WTC11 (cell line): Measurements from ENCODE around the gene ZNF185. TPM values are rescaled to one million over a fixed set of nuclear protein-coding genes. Genes with fewer than 3 reads are reported as not detected.

Source experiments
- ATAC-seq: fragments of 200-7000 bp; cut with Tn5 transposase; 2 replicates; pipeline ENCODE4 v1.10.0; 2021; ENCODE audit warnings: mild to moderate bottlenecking, moderate library complexity
- CTCF ChIA-PET: fragments of 300-600 bp; sonication (Branson Sonifier 250); formaldehyde crosslinking; loops from one replicate; lab custom pipeline; 2021; ENCODE audit warnings: antibody characterized with exemption; lab: Charles Lee
- POLR2A ChIA-PET: fragments of 350-600 bp; sonication (Branson Sonifier 250); formaldehyde crosslinking; loops from one replicate; lab custom pipeline; 2021; ENCODE audit warnings: antibody characterized with exemption; lab: Charles Lee
- DNase-seq: peaks from one replicate; pipeline ENCODE4 v3.0.0; 2021; ENCODE audit warnings: low spot score
- H3K27ac Mint-ChIP-seq: 2 replicates; pipeline ENCODE4 v1.8.0; 2021; ENCODE audit warnings: mixed read lengths
- H3K27me3 Mint-ChIP-seq: 2 replicates; pipeline ENCODE4 v1.8.0; 2021; ENCODE audit warnings: low read depth, mild to moderate bottlenecking, moderate library complexity, mixed read lengths
- H3K36me3 Mint-ChIP-seq: 2 replicates; pipeline ENCODE4 v1.8.0; 2021; ENCODE audit warnings: mixed read lengths
- H3K4me1 Mint-ChIP-seq: 2 replicates; pipeline ENCODE4 v1.8.0; 2022; ENCODE audit warnings: mixed read lengths
- H3K4me3 Mint-ChIP-seq: 2 replicates; pipeline ENCODE4 v1.8.0; 2021; ENCODE audit warnings: mild to moderate bottlenecking, moderate library complexity, mixed read lengths
- H3K9me3 Mint-ChIP-seq: 2 replicates; pipeline ENCODE4 v1.8.0; 2021; ENCODE audit warnings: mixed read lengths
- FOXP1 ChIP-seq: sonication (generic); formaldehyde crosslinking; IDR thresholded peaks from 2 replicates; pipeline ENCODE4 v1.8.0; 2022; ENCODE audit warnings: missing genetic modification reagents, mild to moderate bottlenecking, moderate library complexity, borderline replicate concordance
- GABPB1 ChIP-seq: sonication (generic); formaldehyde crosslinking; IDR thresholded peaks from 2 replicates; pipeline ENCODE4 v1.8.1; 2023; ENCODE audit warnings: mild to moderate bottlenecking, missing genetic modification reagents
- JUN ChIP-seq: sonication (generic); formaldehyde crosslinking; IDR thresholded peaks from 2 replicates; pipeline ENCODE4 v1.8.0; 2023; ENCODE audit warnings: mild to moderate bottlenecking, missing genetic modification reagents
- NR2C2 ChIP-seq: sonication (generic); formaldehyde crosslinking; IDR thresholded peaks from 2 replicates; pipeline ENCODE4 v1.8.0; 2022; ENCODE audit warnings: mild to moderate bottlenecking, missing genetic modification reagents
- SMAD4 ChIP-seq: sonication (generic); formaldehyde crosslinking; IDR thresholded peaks from 2 replicates; pipeline ENCODE4 v1.8.0; 2022; ENCODE audit warnings: mild to moderate bottlenecking, missing genetic modification reagents
- ZNF263 ChIP-seq: sonication (generic); formaldehyde crosslinking; IDR thresholded peaks from 2 replicates; pipeline ENCODE4 v1.8.1; 2022; ENCODE audit warnings: low read depth, mild to moderate bottlenecking, moderate library complexity, missing genetic modification reagents
- ZNF317 ChIP-seq: sonication (generic); formaldehyde crosslinking; IDR thresholded peaks from 2 replicates; pipeline ENCODE4 v1.8.1; 2023; ENCODE audit warnings: low read depth, mild to moderate bottlenecking, moderate library complexity, missing genetic modification reagents, borderline replicate concordance
- ZNF423 ChIP-seq: fragments of 250-450 bp; sonication (Bioruptor Pico); IDR thresholded peaks from 2 replicates; pipeline ENCODE4 v2.1.2; 2022; ENCODE audit warnings: mild to moderate bottlenecking, moderate library complexity
- total RNA-seq: library from RNA; stranded (reverse); gene quantifications from 3 replicates; pipeline ENCODE4 v1.2.3, GENCODE V29; 2021
- TF ChIP-seq, protein P1 (sequence below): fragments of 250-450 bp; sonication (Bioruptor Pico); IDR thresholded peaks from 2 replicates; pipeline ENCODE4 v1.9.0; 2021; ENCODE audit warnings: mild to moderate bottlenecking, borderline replicate concordance
- TF ChIP-seq, protein P2 (sequence below): sonication (generic); formaldehyde crosslinking; IDR thresholded peaks from 2 replicates; pipeline ENCODE4 v1.8.1; 2023; ENCODE audit warnings: mild to moderate bottlenecking, missing genetic modification reagents, moderate library complexity
- TF ChIP-seq, protein P3 (sequence below): sonication (generic); formaldehyde crosslinking; IDR thresholded peaks from 2 replicates; pipeline ENCODE4 v1.8.1; 2022; ENCODE audit warnings: mild to moderate bottlenecking, moderate library complexity, missing genetic modification reagents
- TF ChIP-seq, protein P4 (sequence below): sonication (generic); formaldehyde crosslinking; IDR thresholded peaks from 2 replicates; pipeline ENCODE4 v1.8.0; 2022; ENCODE audit warnings: mild to moderate bottlenecking, missing genetic modification reagents
- TF ChIP-seq, protein P5 (sequence below): sonication (generic); formaldehyde crosslinking; IDR thresholded peaks from 2 replicates; pipeline ENCODE4 v1.8.0; 2023; ENCODE audit warnings: missing genetic modification reagents
- TF ChIP-seq, protein P6 (sequence below): sonication (generic); formaldehyde crosslinking; IDR thresholded peaks from 2 replicates; pipeline ENCODE4 v1.8.0; 2022; ENCODE audit warnings: mild to moderate bottlenecking, missing genetic modification reagents
- TF ChIP-seq, protein P7 (sequence below): sonication (generic); formaldehyde crosslinking; IDR thresholded peaks from 2 replicates; pipeline ENCODE4 v1.8.1; 2022; ENCODE audit warnings: low read depth, mild to moderate bottlenecking, moderate library complexity, missing genetic modification reagents, borderline replicate concordance
- TF ChIP-seq, protein P8 (sequence below): sonication (generic); formaldehyde crosslinking; IDR thresholded peaks from 2 replicates; pipeline ENCODE4 v1.8.1; 2022; ENCODE audit warnings: mild to moderate bottlenecking, missing genetic modification reagents, moderate library complexity, borderline replicate concordance
- TF ChIP-seq, protein P9 (sequence below): fragments of 250-450 bp; sonication (Bioruptor Pico); IDR thresholded peaks from 2 replicates; pipeline ENCODE4 v1.9.0; 2021; ENCODE audit warnings: mild to moderate bottlenecking

The ZNF185 gene
- total RNA-seq, 1 experiment from 2014 or later = 8.2 TPM

DNA sequence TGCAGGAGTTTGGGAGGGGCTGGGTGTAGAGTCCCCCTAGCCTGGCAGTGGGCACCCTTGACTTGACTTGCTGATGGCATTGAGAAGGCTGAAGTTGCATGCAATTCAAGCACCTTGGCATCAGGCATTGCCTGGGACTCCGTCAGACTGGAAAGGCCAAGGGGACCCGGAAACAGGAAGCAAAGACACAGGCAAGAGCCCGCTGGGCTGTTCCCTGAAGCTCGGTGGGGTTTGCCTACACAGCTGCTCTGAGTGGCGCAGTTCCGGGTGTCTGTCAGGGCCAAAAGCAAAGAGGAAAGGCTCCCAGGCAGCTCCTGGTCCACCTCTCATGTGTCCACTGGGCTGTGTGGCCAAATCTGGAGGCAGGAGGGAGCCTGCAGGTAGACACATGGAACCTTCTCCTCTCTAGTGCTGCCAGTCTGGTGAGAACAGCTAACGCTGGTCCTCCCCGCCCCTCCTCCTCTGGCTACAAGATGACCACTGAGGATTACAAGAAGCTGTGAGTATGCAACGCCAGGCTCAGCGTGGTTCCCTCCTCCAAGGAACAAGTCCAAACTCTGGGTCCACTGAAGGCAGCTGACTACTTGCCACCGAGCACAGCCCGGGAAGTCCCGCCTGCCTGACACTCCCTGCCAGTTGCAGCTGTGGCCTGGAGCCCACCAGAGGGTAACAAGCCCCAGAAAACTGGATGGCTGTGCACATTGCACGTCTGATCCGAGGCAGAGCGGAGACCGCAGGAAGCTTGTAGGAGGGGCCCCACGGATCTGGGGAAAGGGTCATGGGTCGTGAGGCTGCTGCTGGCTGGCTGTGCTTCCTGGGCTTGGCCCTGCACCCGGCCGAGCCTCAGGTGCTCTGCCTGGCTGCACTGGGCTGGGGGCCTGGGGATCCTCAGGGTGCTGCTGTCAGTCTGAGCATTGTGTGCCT lies 20.1 kb downstream of the ZNF185 start (continued):
- TF ChIP-seq, protein P1, sequence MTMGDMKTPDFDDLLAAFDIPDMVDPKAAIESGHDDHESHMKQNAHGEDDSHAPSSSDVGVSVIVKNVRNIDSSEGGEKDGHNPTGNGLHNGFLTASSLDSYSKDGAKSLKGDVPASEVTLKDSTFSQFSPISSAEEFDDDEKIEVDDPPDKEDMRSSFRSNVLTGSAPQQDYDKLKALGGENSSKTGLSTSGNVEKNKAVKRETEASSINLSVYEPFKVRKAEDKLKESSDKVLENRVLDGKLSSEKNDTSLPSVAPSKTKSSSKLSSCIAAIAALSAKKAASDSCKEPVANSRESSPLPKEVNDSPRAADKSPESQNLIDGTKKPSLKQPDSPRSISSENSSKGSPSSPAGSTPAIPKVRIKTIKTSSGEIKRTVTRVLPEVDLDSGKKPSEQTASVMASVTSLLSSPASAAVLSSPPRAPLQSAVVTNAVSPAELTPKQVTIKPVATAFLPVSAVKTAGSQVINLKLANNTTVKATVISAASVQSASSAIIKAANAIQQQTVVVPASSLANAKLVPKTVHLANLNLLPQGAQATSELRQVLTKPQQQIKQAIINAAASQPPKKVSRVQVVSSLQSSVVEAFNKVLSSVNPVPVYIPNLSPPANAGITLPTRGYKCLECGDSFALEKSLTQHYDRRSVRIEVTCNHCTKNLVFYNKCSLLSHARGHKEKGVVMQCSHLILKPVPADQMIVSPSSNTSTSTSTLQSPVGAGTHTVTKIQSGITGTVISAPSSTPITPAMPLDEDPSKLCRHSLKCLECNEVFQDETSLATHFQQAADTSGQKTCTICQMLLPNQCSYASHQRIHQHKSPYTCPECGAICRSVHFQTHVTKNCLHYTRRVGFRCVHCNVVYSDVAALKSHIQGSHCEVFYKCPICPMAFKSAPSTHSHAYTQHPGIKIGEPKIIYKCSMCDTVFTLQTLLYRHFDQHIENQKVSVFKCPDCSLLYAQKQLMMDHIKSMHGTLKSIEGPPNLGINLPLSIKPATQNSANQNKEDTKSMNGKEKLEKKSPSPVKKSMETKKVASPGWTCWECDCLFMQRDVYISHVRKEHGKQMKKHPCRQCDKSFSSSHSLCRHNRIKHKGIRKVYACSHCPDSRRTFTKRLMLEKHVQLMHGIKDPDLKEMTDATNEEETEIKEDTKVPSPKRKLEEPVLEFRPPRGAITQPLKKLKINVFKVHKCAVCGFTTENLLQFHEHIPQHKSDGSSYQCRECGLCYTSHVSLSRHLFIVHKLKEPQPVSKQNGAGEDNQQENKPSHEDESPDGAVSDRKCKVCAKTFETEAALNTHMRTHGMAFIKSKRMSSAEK (CRISPR knock-in tag) = no peak
- TF ChIP-seq ZNF263 (CRISPR knock-in tag) (no peak), SMAD4 (CRISPR knock-in tag) (no peak), JUN (CRISPR knock-in tag) (no peak), ZNF423 (CRISPR knock-in tag) (no peak), ZNF317 (no peak)
- TF ChIP-seq, protein P2, sequence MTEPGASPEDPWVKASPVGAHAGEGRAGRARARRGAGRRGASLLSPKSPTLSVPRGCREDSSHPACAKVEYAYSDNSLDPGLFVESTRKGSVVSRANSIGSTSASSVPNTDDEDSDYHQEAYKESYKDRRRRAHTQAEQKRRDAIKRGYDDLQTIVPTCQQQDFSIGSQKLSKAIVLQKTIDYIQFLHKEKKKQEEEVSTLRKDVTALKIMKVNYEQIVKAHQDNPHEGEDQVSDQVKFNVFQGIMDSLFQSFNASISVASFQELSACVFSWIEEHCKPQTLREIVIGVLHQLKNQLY = no peak
- TF ChIP-seq, protein P3, sequence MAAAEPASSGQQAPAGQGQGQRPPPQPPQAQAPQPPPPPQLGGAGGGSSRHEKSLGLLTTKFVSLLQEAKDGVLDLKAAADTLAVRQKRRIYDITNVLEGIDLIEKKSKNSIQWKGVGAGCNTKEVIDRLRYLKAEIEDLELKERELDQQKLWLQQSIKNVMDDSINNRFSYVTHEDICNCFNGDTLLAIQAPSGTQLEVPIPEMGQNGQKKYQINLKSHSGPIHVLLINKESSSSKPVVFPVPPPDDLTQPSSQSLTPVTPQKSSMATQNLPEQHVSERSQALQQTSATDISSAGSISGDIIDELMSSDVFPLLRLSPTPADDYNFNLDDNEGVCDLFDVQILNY (CRISPR knock-in tag) = no peak
- TF ChIP-seq, protein P4, sequence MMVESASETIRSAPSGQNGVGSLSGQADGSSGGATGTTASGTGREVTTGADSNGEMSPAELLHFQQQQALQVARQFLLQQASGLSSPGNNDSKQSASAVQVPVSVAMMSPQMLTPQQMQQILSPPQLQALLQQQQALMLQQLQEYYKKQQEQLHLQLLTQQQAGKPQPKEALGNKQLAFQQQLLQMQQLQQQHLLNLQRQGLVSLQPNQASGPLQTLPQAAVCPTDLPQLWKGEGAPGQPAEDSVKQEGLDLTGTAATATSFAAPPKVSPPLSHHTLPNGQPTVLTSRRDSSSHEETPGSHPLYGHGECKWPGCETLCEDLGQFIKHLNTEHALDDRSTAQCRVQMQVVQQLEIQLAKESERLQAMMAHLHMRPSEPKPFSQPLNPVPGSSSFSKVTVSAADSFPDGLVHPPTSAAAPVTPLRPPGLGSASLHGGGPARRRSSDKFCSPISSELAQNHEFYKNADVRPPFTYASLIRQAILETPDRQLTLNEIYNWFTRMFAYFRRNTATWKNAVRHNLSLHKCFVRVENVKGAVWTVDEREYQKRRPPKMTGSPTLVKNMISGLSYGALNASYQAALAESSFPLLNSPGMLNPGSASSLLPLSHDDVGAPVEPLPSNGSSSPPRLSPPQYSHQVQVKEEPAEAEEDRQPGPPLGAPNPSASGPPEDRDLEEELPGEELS = no peak
- TF ChIP-seq, protein P5, sequence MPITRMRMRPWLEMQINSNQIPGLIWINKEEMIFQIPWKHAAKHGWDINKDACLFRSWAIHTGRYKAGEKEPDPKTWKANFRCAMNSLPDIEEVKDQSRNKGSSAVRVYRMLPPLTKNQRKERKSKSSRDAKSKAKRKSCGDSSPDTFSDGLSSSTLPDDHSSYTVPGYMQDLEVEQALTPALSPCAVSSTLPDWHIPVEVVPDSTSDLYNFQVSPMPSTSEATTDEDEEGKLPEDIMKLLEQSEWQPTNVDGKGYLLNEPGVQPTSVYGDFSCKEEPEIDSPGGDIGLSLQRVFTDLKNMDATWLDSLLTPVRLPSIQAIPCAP (CRISPR knock-in tag) = no peak

DNA sequence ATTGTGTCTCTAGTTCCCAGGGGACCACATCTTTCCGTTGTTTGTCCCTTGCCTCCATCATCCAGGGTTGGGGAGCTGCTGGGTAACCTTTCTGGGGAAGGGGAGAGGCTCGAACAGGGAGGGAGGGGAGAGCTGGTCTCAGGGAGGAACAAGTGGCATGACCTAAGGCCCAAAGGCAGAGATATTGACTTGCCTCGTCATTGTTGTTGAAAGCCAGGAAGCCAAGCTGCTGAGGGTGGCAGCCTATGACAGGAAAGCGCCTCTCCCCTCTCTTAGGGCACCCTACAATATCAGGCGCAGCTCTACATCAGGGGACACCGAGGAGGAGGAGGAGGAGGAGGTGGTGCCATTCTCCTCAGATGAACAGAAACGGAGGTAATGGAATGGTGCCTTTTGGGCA lies 20.8 kb downstream of the ZNF185 start:
- H3K9me3 Mint-ChIP-seq = no peaks in the 10 kb centered on the region
- POLR2A ChIA-PET = no interaction called here
- no peaks in the 10 kb centered on the region for H3K36me3 Mint-ChIP-seq
- H3K4me1 Mint-ChIP-seq = peaks cover 6% of the 10 kb centered on the region
- H3K4me3 Mint-ChIP-seq = no peak overlapping the region
- no peak overlapping the region for H3K27ac Mint-ChIP-seq
- DNase-seq (no peak), ATAC-seq (no peak)
- TF ChIP-seq NR2C2 = no peak
- TF ChIP-seq, protein P6, sequence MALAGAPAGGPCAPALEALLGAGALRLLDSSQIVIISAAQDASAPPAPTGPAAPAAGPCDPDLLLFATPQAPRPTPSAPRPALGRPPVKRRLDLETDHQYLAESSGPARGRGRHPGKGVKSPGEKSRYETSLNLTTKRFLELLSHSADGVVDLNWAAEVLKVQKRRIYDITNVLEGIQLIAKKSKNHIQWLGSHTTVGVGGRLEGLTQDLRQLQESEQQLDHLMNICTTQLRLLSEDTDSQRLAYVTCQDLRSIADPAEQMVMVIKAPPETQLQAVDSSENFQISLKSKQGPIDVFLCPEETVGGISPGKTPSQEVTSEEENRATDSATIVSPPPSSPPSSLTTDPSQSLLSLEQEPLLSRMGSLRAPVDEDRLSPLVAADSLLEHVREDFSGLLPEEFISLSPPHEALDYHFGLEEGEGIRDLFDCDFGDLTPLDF (CRISPR knock-in tag) = no peak
- TF ChIP-seq, protein P2 = no peak
- TF ChIP-seq GABPB1 = no peak
- TF ChIP-seq, protein P7, sequence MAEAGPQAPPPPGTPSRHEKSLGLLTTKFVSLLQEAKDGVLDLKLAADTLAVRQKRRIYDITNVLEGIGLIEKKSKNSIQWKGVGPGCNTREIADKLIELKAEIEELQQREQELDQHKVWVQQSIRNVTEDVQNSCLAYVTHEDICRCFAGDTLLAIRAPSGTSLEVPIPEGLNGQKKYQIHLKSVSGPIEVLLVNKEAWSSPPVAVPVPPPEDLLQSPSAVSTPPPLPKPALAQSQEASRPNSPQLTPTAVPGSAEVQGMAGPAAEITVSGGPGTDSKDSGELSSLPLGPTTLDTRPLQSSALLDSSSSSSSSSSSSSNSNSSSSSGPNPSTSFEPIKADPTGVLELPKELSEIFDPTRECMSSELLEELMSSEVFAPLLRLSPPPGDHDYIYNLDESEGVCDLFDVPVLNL (CRISPR knock-in tag) = no peak
- TF ChIP-seq, protein P8, sequence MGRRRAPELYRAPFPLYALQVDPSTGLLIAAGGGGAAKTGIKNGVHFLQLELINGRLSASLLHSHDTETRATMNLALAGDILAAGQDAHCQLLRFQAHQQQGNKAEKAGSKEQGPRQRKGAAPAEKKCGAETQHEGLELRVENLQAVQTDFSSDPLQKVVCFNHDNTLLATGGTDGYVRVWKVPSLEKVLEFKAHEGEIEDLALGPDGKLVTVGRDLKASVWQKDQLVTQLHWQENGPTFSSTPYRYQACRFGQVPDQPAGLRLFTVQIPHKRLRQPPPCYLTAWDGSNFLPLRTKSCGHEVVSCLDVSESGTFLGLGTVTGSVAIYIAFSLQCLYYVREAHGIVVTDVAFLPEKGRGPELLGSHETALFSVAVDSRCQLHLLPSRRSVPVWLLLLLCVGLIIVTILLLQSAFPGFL (CRISPR knock-in tag) = no peak
- no peak for TF ChIP-seq FOXP1 (CRISPR knock-in tag)
- TF ChIP-seq, protein P9, sequence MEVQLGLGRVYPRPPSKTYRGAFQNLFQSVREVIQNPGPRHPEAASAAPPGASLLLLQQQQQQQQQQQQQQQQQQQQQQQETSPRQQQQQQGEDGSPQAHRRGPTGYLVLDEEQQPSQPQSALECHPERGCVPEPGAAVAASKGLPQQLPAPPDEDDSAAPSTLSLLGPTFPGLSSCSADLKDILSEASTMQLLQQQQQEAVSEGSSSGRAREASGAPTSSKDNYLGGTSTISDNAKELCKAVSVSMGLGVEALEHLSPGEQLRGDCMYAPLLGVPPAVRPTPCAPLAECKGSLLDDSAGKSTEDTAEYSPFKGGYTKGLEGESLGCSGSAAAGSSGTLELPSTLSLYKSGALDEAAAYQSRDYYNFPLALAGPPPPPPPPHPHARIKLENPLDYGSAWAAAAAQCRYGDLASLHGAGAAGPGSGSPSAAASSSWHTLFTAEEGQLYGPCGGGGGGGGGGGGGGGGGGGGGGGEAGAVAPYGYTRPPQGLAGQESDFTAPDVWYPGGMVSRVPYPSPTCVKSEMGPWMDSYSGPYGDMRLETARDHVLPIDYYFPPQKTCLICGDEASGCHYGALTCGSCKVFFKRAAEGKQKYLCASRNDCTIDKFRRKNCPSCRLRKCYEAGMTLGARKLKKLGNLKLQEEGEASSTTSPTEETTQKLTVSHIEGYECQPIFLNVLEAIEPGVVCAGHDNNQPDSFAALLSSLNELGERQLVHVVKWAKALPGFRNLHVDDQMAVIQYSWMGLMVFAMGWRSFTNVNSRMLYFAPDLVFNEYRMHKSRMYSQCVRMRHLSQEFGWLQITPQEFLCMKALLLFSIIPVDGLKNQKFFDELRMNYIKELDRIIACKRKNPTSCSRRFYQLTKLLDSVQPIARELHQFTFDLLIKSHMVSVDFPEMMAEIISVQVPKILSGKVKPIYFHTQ (CRISPR knock-in tag) = no peak
- no peaks in the 10 kb centered on the region for H3K27me3 Mint-ChIP-seq
- CTCF ChIA-PET = interaction anchor here (1.5 kb wide), 1 partner anchor 12 kb away, joined by 5 read pairs; no protein-coding TSS in a partner anchor
